ENCODE results near the gene DOP1A. TPM values are rescaled to one million over a fixed set of nuclear protein-coding genes. Genes with fewer than 3 reads are reported as not detected.

The DOP1A gene
- total and polyA plus RNA-seq, 2 of the 13 experiments (the other 11 are each of a cell fraction or from before 2014, with no cell fraction given): 5.2 to 16.7 TPM

DNA sequence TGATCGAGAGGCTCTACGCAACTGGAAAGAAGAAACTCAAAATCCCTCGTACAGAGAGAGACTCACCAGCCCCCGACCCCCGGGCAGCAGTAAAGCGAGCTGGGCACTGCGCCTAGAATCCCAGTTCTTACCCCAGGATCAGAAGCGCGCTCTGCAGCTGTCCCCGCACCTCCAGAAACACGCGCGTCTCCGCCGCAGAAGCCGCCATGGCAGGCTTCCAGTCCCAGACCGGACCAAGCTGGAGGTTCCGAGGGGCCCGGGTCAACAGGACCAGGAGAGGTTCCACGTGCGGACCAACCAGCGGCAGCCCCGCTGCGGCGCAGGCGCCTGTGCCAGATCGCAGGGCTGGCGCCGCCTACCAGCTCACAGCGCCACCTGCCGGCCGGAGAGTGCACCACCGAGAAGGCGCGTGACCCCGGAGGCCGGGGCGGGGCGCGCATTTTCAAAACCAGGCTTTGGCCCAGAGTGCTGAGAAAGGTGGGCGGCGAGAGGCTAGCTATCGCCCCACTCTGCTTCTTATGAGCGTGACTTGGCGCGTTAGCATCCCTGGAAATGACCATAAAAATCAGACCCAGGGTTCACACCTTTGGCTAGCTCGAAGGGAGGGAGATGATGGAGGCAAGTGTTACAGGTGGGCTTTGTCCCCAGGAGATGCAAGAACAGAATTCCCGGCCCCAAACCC lies 1.8 kb upstream of the DOP1A start, which contains the start of gene UBE3D (continued):
- TF ChIP-seq, protein P1, sequence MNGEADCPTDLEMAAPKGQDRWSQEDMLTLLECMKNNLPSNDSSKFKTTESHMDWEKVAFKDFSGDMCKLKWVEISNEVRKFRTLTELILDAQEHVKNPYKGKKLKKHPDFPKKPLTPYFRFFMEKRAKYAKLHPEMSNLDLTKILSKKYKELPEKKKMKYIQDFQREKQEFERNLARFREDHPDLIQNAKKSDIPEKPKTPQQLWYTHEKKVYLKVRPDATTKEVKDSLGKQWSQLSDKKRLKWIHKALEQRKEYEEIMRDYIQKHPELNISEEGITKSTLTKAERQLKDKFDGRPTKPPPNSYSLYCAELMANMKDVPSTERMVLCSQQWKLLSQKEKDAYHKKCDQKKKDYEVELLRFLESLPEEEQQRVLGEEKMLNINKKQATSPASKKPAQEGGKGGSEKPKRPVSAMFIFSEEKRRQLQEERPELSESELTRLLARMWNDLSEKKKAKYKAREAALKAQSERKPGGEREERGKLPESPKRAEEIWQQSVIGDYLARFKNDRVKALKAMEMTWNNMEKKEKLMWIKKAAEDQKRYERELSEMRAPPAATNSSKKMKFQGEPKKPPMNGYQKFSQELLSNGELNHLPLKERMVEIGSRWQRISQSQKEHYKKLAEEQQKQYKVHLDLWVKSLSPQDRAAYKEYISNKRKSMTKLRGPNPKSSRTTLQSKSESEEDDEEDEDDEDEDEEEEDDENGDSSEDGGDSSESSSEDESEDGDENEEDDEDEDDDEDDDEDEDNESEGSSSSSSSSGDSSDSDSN (CRISPR knock-in tag; IDR thresholded peaks at IDR 0.05): peak; percentile 88
- TF ChIP-seq ISX (CRISPR knock-in tag; conservative IDR thresholded peaks at IDR 0.05) (no peak), ZFP41 (CRISPR knock-in tag; IDR thresholded peaks at IDR 0.05; ENCODE audit: borderline replicate concordance) (peak; percentile 85; the same call in 1 of the 2 replicates), ZNF547 (CRISPR knock-in tag; IDR thresholded peaks at IDR 0.05) (peak; percentile 83; the same call in 1 of the 2 replicates), ZNF703 (CRISPR knock-in tag; IDR thresholded peaks at IDR 0.05; ENCODE audit: borderline replicate concordance) (no peak), GZF1 (CRISPR knock-in tag; IDR thresholded peaks at IDR 0.05) (no peak), MIER2 (CRISPR knock-in tag; IDR thresholded peaks at IDR 0.05) (peak; percentile 77), NKX3-1 (CRISPR knock-in tag; IDR thresholded peaks at IDR 0.05) (0 out of 2 replicates have a peak, but pooled peaks have one; percentile 36), ZNF781 (CRISPR knock-in tag; IDR thresholded peaks at IDR 0.05; ENCODE audit: borderline replicate concordance, not compliant biosample characterization) (no peak), KDM4B (CRISPR knock-in tag; IDR thresholded peaks at IDR 0.05) (peak; percentile 90; the same call in 1 of the 2 replicates), FOXJ3 (CRISPR knock-in tag; IDR thresholded peaks at IDR 0.05; ENCODE audit: borderline replicate concordance) (no peak), ZFP36L1 (CRISPR knock-in tag; IDR thresholded peaks at IDR 0.05) (no peak), ZKSCAN1 (IDR thresholded peaks at IDR 0.05; ENCODE audit: low read length) (no peak), SMARCC2 (IDR thresholded peaks at IDR 0.05) (no peak), ZSCAN12 (CRISPR knock-in tag; IDR thresholded peaks at IDR 0.05) (no peak), SRSF1 (optimal IDR thresholded peaks at IDR 0.05; ENCODE audit: low read depth, low read length) (no peak), ZSCAN29 (CRISPR knock-in tag; conservative IDR thresholded peaks at IDR 0.05) (0 out of 2 replicates have a peak, but pooled peaks have one; percentile 33), RFX5 (IDR thresholded peaks at IDR 0.05; ENCODE audit: low read depth, low read length) (no peak), KLF6 (CRISPR knock-in tag; IDR thresholded peaks at IDR 0.05) (0 out of 2 replicates have a peak, but pooled peaks have one; percentile 32)
- TF ChIP-seq, protein P2, sequence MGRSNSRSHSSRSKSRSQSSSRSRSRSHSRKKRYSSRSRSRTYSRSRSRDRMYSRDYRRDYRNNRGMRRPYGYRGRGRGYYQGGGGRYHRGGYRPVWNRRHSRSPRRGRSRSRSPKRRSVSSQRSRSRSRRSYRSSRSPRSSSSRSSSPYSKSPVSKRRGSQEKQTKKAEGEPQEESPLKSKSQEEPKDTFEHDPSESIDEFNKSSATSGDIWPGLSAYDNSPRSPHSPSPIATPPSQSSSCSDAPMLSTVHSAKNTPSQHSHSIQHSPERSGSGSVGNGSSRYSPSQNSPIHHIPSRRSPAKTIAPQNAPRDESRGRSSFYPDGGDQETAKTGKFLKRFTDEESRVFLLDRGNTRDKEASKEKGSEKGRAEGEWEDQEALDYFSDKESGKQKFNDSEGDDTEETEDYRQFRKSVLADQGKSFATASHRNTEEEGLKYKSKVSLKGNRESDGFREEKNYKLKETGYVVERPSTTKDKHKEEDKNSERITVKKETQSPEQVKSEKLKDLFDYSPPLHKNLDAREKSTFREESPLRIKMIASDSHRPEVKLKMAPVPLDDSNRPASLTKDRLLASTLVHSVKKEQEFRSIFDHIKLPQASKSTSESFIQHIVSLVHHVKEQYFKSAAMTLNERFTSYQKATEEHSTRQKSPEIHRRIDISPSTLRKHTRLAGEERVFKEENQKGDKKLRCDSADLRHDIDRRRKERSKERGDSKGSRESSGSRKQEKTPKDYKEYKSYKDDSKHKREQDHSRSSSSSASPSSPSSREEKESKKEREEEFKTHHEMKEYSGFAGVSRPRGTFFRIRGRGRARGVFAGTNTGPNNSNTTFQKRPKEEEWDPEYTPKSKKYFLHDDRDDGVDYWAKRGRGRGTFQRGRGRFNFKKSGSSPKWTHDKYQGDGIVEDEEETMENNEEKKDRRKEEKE (IDR thresholded peaks at IDR 0.05): no peak
- TF ChIP-seq, protein P3, sequence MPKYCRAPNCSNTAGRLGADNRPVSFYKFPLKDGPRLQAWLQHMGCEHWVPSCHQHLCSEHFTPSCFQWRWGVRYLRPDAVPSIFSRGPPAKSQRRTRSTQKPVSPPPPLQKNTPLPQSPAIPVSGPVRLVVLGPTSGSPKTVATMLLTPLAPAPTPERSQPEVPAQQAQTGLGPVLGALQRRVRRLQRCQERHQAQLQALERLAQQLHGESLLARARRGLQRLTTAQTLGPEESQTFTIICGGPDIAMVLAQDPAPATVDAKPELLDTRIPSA (CRISPR knock-in tag; IDR thresholded peaks at IDR 0.05; ENCODE audit: borderline replicate concordance): no peak
- TF ChIP-seq, protein P4, sequence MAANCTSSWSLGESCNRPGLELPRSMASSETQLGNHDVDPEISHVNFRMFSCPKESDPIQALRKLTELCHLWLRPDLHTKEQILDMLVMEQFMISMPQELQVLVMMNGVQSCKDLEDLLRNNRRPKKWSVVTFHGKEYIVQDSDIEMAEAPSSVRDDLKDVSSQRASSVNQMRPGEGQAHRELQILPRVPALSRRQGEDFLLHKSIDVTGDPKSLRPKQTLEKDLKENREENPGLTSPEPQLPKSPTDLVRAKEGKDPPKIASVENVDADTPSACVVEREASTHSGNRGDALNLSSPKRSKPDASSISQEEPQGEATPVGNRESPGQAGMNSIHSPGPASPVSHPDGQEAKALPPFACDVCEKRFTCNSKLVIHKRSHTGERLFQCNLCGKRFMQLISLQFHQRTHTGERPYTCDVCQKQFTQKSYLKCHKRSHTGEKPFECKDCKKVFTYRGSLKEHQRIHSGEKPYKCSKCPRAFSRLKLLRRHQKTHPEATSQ (CRISPR knock-in tag; IDR thresholded peaks at IDR 0.05; ENCODE audit: borderline replicate concordance): peak; percentile 97; the same call in 1 of the 2 replicates
